Coronary artery (tissue), 2 donors: Measurements from ENCODE around the gene SPTA1.
"Not testable (repeated sequence)": the region's sequence is repeated elsewhere in the genome, so short reads cannot be mapped to it uniquely, and the experiment has no call there.

Source experiments
- DNase-seq: peaks from one replicate; pipeline ENCODE4 v3.0.0-alpha.2; 2017; ENCODE audit warnings: low spot score
- H3K27ac ChIP-seq, 2 donors: fragments of 200-600 bp; sonication (generic); one replicate each; pipeline ENCODE4 v1.5.1; 2016 to 2019
- H3K4me3 ChIP-seq: fragments of 200-600 bp; sonication (generic); 2 replicates; pipeline ENCODE4 v1.5.1; 2016; ENCODE audit warnings: mild to moderate bottlenecking, moderate library complexity
- TF ChIP-seq, protein P1 (sequence below): fragments of 200-600 bp; sonication (generic); IDR thresholded peaks from one replicate; pipeline ENCODE4 v1.5.1; 2019; ENCODE audit warnings: antibody characterized with exemption

SPTA1 gene

DNA sequence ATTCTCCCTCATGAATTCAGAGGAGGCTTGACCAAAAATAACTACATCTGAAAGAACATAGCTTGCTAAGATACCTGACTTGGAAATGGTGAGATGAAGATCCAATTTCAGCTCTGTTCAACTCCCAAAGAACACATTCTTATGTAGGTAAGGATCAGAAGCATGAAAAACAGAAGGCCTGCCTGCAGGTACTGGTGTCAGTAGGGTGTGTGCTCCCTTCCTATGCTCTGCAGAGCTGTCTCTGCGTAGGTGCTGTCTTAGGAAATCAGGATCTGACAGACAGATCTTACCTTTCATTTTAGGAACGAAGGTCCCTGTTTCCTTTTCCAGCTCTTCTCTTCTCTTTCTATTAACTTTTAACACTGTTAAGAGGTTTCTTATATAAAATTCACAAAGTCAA, 19.6 kb upstream of the SPTA1 start:
- no peak overlapping the region for H3K27ac ChIP-seq
- no peak for DNase-seq
- TF ChIP-seq, protein P1, sequence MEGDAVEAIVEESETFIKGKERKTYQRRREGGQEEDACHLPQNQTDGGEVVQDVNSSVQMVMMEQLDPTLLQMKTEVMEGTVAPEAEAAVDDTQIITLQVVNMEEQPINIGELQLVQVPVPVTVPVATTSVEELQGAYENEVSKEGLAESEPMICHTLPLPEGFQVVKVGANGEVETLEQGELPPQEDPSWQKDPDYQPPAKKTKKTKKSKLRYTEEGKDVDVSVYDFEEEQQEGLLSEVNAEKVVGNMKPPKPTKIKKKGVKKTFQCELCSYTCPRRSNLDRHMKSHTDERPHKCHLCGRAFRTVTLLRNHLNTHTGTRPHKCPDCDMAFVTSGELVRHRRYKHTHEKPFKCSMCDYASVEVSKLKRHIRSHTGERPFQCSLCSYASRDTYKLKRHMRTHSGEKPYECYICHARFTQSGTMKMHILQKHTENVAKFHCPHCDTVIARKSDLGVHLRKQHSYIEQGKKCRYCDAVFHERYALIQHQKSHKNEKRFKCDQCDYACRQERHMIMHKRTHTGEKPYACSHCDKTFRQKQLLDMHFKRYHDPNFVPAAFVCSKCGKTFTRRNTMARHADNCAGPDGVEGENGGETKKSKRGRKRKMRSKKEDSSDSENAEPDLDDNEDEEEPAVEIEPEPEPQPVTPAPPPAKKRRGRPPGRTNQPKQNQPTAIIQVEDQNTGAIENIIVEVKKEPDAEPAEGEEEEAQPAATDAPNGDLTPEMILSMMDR, result no peak
- H3K4me3 ChIP-seq, result no peak overlapping the region

DNA sequence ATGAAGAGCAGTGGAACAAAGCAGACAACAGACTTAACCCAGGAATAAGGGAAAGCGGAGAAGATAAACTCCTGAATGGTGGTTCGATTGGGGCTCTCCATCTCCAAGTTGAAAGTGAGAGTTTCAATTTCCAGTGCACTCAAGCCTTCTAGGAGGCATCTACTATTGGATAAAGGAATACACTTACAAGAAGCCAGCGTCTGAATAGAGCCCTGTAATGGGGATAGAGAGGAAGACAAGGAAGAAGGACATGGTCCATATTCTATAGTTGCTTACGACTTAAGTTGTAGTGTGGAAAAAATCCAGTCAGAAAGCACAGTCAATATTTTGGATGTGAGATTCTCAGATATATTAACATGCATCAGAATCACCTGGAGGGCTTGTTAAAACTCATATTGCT, 14.0 kb upstream of the SPTA1 start, which contains the start of gene OR6K2:
OR6K2 (minus strand) TSS at position 101 of the 400 bp plus-strand sequence; CDS start at position 101, 0 bp downstream.
- Histone ChIP-seq H3K4me3 (no peak within 1 kb of the TSS), H3K27ac (no peak within 1 kb of the TSS)
- TF ChIP-seq, protein P1, result no peak
- no peak for DNase-seq

DNA sequence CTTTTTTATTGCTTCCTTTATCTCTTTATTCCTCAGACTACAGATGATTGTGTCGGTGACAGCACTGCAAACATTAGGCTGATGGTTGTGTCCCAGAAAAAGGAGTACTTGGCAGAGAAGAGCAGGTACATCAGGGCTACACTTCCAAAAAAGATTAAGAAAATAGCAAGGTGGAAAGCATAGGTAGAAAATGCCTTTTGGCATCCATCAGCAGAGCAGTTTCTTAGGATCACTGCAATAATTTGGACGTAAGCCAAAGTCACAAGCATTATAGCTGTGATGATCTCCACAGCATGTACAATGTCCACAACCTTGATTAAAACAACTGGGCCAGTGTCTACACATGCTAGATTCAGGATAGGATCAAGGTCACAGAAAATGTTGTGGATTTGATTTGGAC, 8.1 kb upstream of the SPTA1 start:
- TF ChIP-seq, protein P1, result no peak
- H3K4me3 ChIP-seq, result no peak overlapping the region
- DNase-seq, result no peak
- no peak overlapping the region for H3K27ac ChIP-seq

DNA sequence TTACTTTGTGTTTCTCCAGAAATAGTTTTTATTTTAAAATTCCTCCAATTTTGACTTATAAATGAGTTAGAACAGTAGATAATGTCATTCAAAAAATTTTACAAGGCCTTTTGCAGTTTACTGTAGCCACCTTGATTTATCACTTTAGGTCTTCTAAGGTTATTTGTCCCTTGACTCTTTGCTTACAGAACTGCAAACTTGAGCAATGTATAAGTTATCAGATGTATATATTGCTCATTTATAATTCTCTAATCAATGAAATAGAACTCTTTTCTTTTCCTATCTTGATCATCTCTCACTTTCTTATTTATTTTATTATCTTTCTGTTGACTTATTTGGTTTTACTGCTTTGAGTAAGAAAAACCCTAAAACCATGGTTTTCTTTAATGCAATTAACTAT, 5.8 kb upstream of the SPTA1 start:
- no peak for DNase-seq
- H3K4me3 ChIP-seq, result no peak overlapping the region
- no peak overlapping the region for H3K27ac ChIP-seq
- TF ChIP-seq, protein P1, result no peak

DNA sequence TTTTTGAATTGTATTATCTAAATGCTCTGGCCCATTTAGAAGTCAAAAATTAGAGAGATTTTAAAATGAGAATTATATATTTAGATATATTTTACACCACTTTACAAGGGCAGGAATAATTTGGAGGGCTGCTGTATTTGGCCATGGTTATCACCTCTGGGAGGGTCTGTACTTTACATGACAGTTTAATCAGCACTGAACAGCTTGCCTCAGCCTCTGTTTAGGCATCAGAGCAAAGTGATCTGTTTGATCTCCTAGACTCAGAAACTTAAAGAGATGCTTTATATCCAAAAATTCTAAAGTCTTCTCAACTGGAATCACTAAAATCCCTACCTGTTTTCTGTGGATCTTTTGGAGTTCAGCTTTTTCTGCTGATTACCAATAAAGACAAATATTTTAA, 5.4 kb upstream of the SPTA1 start:
- no peak overlapping the region for H3K4me3 ChIP-seq
- TF ChIP-seq, protein P1, result no peak
- no peak overlapping the region for H3K27ac ChIP-seq
- no peak for DNase-seq

DNA sequence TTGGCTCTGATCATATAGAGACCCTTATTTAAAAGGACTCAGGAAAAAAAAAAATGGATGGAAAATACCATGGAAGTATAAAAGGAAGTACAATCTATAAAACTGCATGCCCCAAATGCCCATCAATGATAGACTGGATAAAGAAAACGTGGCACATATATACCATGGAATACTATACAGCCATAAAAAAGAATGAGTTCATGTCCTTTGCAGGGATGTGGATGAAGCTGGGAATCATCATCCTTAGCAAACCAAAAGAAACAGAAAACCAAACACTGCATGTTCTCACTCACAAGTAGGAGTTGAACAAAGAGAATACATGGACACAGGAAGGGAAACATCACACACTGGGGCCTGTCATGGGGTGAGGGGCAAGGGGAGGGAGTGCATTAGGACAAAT, 4.6 kb upstream of the SPTA1 start:
- DNase-seq, H3K4me3 ChIP-seq, H3K27ac ChIP-seq: not testable (repeated sequence)

DNA sequence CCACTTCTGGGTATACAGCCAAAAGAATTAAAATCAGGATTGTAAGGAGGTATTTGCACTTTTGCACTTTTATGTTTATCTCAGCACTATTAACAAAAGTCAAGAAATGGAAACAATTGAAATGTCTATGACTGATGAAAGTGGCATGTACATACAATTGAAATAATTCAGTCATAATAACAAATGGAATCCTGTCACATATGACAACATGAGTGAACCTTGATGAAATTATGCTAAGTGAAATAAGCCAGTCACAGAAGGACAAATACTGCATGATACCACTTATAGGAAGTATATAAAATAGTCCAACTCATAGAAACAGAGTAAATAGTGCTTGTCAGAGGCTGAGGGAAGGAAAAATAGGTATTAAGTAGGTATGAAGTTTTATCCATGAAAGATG, 3.4 kb upstream of the SPTA1 start:
- TF ChIP-seq, protein P1, result no peak
- no peak overlapping the region for H3K4me3 ChIP-seq

DNA sequence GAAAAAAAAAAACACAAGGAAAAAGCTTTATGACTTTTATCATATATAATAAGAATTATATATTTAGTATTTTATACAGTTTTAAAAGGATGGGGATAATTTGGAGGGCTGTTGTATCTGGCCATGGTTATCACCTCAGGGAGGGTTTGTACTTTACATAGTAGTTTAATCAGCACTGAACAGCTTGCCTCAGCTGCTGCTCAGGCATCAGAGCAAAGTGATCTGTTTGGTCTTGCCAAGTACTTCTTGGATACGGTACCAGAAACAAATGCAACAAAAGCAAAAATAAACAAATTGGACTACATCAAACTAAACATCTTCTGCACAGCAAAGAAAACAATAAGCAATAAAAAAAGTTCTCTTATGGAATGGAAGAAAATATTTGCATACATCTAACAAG, 2.6 kb upstream of the SPTA1 start:
- Histone ChIP-seq H3K4me3 (no peak overlapping the region), H3K27ac (no peak overlapping the region)
- TF ChIP-seq, protein P1, result no peak
- no peak for DNase-seq

More for the DNA sequence above, 3.4 kb upstream of the SPTA1 start:
- no peak for DNase-seq
- no peak overlapping the region for H3K27ac ChIP-seq

DNA sequence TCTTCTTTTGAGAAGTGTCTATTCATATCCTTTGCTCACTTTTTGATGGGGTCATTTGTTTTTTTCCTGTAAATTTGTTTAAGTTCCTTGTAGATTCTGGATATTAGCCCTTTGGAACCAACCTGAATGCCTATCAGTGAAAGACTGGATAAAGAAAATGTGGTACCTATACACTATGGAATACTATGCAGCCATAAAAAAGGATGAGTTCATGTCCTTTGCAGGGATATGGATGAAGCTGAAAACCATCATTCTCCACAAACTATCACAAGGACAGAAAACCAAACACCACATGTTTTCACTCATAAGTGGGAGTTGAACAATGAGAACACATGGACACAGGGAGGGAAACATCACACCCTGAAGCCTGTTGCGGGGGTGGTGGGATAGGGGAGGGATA, 1.8 kb upstream of the SPTA1 start:
- DNase-seq, H3K4me3 ChIP-seq, H3K27ac ChIP-seq: not testable (repeated sequence)
